ENCODE measurements around the gene SLC23A2. TPM values are rescaled to one million over a fixed set of nuclear protein-coding genes. Genes with fewer than 3 reads are reported as not detected.
"Not testable (repeated sequence)": the region's sequence is repeated elsewhere in the genome, so short reads cannot be mapped to it uniquely, and the experiment has no call there.

Gene SLC23A2
- total RNA-seq, 2 donors from 2014 or later, result 12.3 to 13.7 TPM

DNA sequence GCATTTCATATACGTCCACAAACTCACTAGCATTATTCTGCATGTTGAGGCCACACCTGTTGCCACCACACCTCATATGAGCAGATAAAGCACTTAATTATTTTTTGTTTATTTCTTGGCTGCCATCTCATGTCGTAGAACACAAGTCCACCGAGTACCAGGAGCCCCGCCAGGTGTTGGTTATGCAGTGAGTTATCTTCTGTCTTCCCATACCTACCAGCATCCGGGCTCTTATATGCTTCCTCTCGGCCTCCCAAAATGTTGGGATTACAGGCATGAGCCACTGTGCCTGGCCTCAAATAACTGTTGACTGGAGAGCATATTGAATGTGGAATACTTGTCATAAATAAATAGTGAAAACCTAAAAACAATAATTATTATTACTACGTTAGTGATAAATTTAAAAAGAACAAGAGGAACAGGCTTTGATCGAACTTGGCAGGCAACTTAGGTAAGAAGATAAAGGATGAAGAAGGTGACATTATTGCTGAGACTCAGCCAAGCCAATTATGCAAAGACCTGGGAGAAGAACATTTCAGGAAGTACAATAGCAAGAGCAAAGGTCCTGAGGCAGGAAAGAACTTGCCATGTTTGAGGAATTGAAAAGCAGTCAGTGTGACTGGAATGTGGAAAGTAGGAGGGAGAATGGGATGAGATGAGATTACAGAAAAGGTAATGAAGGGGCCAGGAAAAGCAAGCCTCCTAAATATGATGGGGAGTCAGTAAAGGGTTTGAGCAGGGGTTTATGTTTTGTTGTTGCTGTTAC lies 12.6 kb upstream of the SLC23A2 start:
- H3K9ac ChIP-seq (ENCODE audit: extremely low read depth, low read length, poor library complexity, severe bottlenecking), result no peak overlapping the region
- no peaks in the 10 kb centered on the region for H3K27me3 Mint-ChIP-seq (ENCODE audit: insufficient read depth)
- no peak for DNase-seq
- H3K4me3 ChIP-seq (ENCODE audit: low read length), result no peak overlapping the region
- H3K9me3 ChIP-seq (ENCODE audit: control insufficient read depth, low read length), result no peaks in the 10 kb centered on the region
- peaks cover 2% of the 10 kb centered on the region for H3K9me3 Mint-ChIP-seq
- TF ChIP-seq, protein P1, sequence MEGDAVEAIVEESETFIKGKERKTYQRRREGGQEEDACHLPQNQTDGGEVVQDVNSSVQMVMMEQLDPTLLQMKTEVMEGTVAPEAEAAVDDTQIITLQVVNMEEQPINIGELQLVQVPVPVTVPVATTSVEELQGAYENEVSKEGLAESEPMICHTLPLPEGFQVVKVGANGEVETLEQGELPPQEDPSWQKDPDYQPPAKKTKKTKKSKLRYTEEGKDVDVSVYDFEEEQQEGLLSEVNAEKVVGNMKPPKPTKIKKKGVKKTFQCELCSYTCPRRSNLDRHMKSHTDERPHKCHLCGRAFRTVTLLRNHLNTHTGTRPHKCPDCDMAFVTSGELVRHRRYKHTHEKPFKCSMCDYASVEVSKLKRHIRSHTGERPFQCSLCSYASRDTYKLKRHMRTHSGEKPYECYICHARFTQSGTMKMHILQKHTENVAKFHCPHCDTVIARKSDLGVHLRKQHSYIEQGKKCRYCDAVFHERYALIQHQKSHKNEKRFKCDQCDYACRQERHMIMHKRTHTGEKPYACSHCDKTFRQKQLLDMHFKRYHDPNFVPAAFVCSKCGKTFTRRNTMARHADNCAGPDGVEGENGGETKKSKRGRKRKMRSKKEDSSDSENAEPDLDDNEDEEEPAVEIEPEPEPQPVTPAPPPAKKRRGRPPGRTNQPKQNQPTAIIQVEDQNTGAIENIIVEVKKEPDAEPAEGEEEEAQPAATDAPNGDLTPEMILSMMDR (conservative IDR thresholded peaks at IDR 0.05), result no peak
- no peaks in the 10 kb centered on the region for H3K27me3 ChIP-seq (ENCODE audit: control insufficient read depth, insufficient read depth, low read length, poor library complexity, severe bottlenecking)
- H3K4me3 Mint-ChIP-seq, result no peak overlapping the region
- no peaks in the 10 kb centered on the region for H3K36me3 ChIP-seq (ENCODE audit: control insufficient read depth, insufficient read depth, low read length)
- WGBS, 2 experiments (ENCODE audit: insufficient coverage in 1 of 2, insufficient read length in 1 of 2), result 96 to 97% methylated on average over 5 to 8 of the region's 8 CpGs
- H3K4me1 ChIP-seq (ENCODE audit: control insufficient read depth, insufficient read depth, low read length), result no peaks in the 10 kb centered on the region
- H3K36me3 Mint-ChIP-seq (ENCODE audit: low read depth), result no peaks in the 10 kb centered on the region
- peaks cover 2% of the 10 kb centered on the region for H3K4me1 Mint-ChIP-seq
- H3K27ac Mint-ChIP-seq, result no peak overlapping the region
- no peak overlapping the region for H3K27ac ChIP-seq (ENCODE audit: low read depth, low read length)

DNA sequence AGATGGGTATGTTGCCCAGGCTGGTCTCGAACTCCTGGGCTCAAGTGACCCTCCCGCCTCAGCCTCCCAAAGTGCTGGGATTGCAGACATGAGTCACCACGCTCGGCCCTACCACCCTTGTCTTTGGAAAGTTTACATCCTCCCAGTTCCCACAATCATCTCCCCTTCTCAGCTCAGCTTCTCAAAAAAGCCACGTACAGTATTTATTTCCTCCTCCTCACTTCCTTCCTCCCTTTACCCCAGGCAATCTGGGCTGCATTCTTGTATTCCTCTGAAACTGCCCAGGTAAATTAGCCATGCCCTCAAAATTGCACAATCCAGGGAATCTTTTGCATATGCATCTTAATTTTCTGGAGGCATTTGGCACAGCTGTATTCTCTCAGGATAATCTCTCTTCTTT lies 7.4 kb upstream of the SLC23A2 start:
- Histone ChIP-seq H3K9ac (ENCODE audit: extremely low read depth, low read length, poor library complexity, severe bottlenecking) (no peak overlapping the region), H3K36me3 (ENCODE audit: control insufficient read depth, insufficient read depth, low read length) (no peaks in the 10 kb centered on the region)
- 72 to 80% methylated on average over 4 to 5 of the region's 5 CpGs for WGBS, 2 experiments (ENCODE audit: insufficient coverage in 1 of 2, insufficient read length in 1 of 2)

GRCh38 chr20:5005326-5005725 lies 4.0 kb upstream of the SLC23A2 start:
- Histone ChIP-seq H3K27ac (ENCODE audit: low read depth, low read length) (no peak overlapping the region), H3K9ac (ENCODE audit: extremely low read depth, low read length, poor library complexity, severe bottlenecking) (no peak overlapping the region), H3K27me3 (ENCODE audit: control insufficient read depth, insufficient read depth, low read length, poor library complexity, severe bottlenecking) (peaks cover 5% of the 10 kb centered on the region), H3K36me3 (ENCODE audit: control insufficient read depth, insufficient read depth, low read length) (no peaks in the 10 kb centered on the region), H3K4me1 (ENCODE audit: control insufficient read depth, insufficient read depth, low read length) (no peaks in the 10 kb centered on the region), H3K9me3 (ENCODE audit: control insufficient read depth, low read length) (no peaks in the 10 kb centered on the region), H3K4me3 (ENCODE audit: low read length) (no peak overlapping the region)
- DNase-seq, result no peak
- no peak overlapping the region for H3K4me3 Mint-ChIP-seq
- peaks cover 22% of the 10 kb centered on the region for H3K27me3 Mint-ChIP-seq (ENCODE audit: insufficient read depth)
- WGBS, 2 experiments (ENCODE audit: insufficient coverage in 1 of 2, insufficient read length in 1 of 2), result 84 to 88% methylated on average over 3 of the region's 4 CpGs
- no peak overlapping the region for H3K27ac Mint-ChIP-seq
- H3K4me1 Mint-ChIP-seq, result peaks cover 11% of the 10 kb centered on the region
- TF ChIP-seq, protein P1 (conservative IDR thresholded peaks at IDR 0.05), result no peak
- H3K9me3 Mint-ChIP-seq, result no peaks in the 10 kb centered on the region
- H3K36me3 Mint-ChIP-seq (ENCODE audit: low read depth), result no peaks in the 10 kb centered on the region

More for the DNA sequence above, 7.4 kb upstream of the SLC23A2 start:
- Mint-ChIP-seq H3K4me3 (no peak overlapping the region), H3K27ac (no peak overlapping the region), H3K9me3 (no peaks in the 10 kb centered on the region), H3K4me1 (peaks cover 6% of the 10 kb centered on the region), H3K27me3 (ENCODE audit: insufficient read depth) (peaks cover 5% of the 10 kb centered on the region), H3K36me3 (ENCODE audit: low read depth) (no peaks in the 10 kb centered on the region)
- TF ChIP-seq, protein P1 (conservative IDR thresholded peaks at IDR 0.05), result no peak
- H3K27me3 ChIP-seq (ENCODE audit: control insufficient read depth, insufficient read depth, low read length, poor library complexity, severe bottlenecking), result no peaks in the 10 kb centered on the region
- no peaks in the 10 kb centered on the region for H3K9me3 ChIP-seq (ENCODE audit: control insufficient read depth, low read length)
- H3K4me3 ChIP-seq (ENCODE audit: low read length), result no peak overlapping the region
- no peak for DNase-seq
- no peak overlapping the region for H3K27ac ChIP-seq (ENCODE audit: low read depth, low read length)
- H3K4me1 ChIP-seq (ENCODE audit: control insufficient read depth, insufficient read depth, low read length), result no peaks in the 10 kb centered on the region

GRCh38 chr20:5004825-5005224 lies 3.5 kb upstream of the SLC23A2 start:
- not testable (repeated sequence) for H3K4me3 Mint-ChIP-seq; H3K9me3 Mint-ChIP-seq; H3K36me3 Mint-ChIP-seq (ENCODE audit: low read depth); H3K36me3 ChIP-seq (ENCODE audit: control insufficient read depth, insufficient read depth, low read length); H3K27ac Mint-ChIP-seq; H3K9ac ChIP-seq (ENCODE audit: extremely low read depth, low read length, poor library complexity, severe bottlenecking); H3K9me3 ChIP-seq (ENCODE audit: control insufficient read depth, low read length); H3K4me1 ChIP-seq (ENCODE audit: control insufficient read depth, insufficient read depth, low read length); H3K27ac ChIP-seq (ENCODE audit: low read depth, low read length); DNase-seq; H3K27me3 ChIP-seq (ENCODE audit: control insufficient read depth, insufficient read depth, low read length, poor library complexity, severe bottlenecking); H3K4me3 ChIP-seq (ENCODE audit: low read length)
- H3K4me1 Mint-ChIP-seq, result peaks cover 16% of the 10 kb centered on the region
- 90 to 100% methylated on average over 1 to 5 of the region's 8 CpGs for WGBS, 2 experiments (ENCODE audit: insufficient coverage in 1 of 2, insufficient read length in 1 of 2)
- H3K27me3 Mint-ChIP-seq (ENCODE audit: insufficient read depth), result peaks cover 27% of the 10 kb centered on the region

All from endodermal cell (in vitro differentiated cells).